Fibroblast of gingiva (primary cell): ENCODE results near the gene TPRG1L.

Experiments used
- DNase-seq: peaks from one replicate; pipeline ENCODE4 v3.0.0-alpha.2; 2011; ENCODE audit warnings: low read depth

Gene TPRG1L

DNA sequence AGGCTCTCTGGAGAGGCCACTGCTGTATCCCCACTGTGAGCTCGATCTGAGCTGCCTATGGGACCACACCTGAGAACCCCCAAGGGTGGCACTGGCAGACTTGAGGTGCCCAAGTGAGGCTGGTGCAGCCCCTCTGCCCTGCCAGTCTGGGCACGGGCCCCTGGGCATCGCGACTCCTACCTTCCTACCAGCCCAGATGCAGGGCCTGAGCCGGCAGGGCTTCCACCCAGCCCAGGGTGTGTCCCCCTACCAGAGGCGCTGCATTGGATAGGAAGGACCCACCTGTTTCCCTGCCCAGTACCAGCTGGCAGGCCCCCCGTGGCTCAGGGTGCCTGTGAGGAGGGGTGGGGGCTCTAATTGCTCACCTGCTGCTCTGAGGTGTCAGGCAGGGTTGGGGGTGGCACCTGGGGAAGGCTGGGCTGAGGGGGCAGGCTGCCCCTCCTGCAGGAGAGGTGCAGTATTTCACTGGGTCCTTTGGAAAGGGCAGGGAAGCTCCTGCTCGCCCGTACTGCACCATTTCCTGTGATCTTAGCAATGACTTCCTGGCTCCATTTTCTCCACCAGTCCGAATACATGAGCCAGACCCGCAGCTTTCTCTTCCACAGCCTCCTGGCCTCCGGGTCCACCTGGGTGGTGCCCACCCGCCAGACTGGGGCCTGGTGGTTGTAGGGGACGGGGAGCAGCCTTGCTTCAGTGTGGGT is 39.3 kb downstream of the TPRG1L start:
- DNase-seq = no peak

DNA sequence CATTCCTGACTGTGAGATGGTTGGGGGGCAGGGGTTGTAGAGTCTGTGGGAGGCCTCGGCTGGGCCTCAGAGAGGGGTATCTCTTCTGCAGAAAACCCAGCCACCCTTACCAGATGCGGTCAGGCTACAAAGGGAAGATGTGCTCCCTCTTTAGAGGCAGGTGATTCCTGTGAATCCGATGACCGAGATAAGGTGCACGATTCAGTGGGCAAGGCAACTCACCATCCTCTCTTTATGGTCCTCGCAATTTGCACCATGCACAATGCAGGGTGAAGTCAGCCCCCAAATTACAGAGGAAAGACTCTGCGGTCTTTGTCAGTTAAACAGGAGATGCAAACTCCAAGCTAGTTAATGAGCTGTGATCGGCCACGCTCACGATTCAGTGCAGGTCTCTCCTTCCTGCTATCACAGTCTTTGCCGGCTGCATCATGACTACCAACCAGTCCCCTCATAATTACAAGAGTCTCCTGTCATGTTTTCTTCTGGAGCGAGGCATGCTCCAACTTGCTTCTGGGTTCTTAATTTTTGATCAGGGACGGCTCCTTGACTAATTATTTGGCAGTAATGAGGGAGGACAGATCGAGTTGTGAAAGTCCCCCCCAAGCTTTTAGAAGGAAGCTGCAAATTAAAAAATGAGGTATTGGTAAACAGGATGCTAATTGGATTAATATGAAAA is 40.0 kb downstream of the TPRG1L start:
- no peak for DNase-seq

DNA sequence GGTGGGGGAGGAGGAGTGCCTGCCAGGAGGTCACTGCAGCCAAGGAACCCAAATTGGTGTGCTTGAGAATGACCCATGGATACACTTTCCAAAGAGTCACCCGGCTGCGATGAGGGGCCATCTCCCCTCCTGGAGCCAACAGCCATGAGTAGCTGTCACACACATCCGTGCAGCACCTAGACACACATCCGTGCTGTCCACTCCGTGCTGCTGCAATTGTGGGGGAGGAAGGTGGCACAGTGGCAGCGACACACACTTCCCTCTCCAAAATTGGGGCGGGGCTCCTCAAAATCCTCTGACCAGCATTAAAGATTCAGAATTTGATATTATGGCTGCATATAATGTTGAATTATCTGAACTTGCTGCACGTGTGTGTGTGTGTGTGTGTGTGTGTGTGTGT is 43.3 kb downstream of the TPRG1L start:
- no peak for DNase-seq

DNA sequence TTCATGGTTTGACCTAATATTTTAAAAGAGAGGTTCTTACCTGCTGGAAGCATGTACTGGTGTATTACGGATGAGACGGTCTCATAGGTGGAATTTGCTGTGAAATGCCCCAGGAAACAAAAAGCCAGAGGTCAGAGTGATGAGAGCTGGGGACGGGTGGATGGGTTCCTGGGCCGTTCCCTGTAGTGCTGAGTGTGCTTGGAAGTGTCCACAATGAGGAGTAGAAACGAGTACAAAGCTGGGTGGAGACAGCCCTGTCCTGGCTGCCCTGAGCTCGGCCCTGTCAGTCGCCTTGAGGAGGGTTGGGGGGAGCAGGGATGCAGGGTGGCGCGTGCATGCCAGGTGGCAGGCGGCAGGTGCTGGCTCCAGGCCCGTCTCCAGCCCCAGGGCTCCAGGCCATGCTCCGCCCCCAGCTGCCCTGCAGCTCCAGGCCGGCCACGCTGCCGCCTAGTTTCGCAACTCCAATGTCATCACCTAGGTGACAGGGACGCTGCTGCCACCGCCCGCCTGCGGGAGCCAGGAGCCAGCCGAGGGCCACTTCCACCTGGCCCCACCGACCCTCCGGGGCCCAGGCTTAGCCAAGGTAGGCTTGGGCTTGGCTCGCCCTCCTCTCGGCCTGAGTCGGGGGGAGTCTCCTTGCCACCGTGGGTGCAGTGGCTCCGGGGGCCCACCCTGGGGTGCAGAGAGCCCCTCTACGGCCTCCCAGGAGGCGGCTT is 43.9 kb downstream of the TPRG1L start:
- DNase-seq = no peak

DNA sequence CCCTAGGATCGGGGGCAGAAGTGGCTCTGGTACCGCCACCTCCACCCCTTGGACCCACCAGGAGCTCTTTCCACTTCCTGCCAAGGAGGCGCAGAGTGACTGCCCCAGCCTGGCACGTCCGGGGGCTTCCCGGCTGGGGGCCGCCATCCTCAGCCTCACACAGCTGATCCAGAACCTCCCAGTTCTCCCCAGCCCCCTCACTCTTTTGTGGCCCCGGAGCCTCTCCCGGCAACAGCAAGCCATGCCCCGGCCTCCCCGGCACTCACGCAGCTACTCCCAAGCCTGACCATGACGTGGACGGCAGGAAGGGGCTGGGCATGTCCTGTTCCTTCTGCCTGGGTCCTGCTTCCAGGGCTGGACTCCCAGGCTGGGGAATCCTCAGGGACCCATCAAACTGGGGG is 44.6 kb downstream of the TPRG1L start:
- DNase-seq = no peak

DNA sequence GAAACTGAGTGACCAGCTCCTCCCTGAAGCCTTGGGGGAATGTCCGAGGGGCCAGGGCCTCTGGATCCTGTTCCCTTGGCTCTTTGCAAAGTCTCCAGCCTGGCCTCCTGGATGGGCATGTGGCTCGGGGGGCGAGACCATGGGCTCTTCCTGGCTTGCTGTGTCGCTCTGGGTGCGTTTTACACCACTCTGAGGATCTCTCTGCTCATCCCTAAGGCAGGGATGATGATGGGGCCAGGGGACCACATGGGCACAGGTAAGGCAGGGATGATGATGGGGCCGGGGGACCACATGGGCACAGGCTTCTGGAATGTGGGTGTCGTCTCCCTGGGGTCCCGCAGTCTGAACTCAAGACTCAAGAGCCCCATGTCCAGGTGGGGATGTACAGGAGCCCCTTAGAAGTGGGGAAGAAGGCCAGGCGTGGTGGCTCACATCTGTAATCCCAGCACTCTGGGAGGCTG is 45.2 kb downstream of the TPRG1L start:
- no peak for DNase-seq

DNA sequence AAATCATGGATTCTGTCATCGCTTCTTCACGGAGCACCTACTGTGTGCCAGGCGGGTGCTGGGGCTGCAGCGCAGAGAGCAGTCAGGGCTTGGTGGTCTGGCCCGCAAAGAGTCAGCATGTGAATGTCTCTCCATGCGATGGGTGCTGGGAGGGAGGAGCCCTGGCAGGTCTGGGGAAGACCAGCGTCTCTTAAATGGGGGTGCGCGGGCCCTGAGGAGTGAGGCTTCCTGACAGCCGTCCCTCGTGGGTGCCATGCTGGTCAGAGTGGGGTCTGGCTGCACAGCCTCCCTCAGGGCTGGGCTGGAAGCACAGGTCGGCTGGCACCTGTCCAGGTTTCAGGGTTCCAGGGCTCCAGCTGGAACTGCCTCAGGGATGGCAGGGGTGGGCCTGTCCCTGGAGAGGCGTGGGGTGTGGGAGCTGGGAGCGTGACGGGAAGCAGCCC is 46.0 kb downstream of the TPRG1L start:
- no peak for DNase-seq

DNA sequence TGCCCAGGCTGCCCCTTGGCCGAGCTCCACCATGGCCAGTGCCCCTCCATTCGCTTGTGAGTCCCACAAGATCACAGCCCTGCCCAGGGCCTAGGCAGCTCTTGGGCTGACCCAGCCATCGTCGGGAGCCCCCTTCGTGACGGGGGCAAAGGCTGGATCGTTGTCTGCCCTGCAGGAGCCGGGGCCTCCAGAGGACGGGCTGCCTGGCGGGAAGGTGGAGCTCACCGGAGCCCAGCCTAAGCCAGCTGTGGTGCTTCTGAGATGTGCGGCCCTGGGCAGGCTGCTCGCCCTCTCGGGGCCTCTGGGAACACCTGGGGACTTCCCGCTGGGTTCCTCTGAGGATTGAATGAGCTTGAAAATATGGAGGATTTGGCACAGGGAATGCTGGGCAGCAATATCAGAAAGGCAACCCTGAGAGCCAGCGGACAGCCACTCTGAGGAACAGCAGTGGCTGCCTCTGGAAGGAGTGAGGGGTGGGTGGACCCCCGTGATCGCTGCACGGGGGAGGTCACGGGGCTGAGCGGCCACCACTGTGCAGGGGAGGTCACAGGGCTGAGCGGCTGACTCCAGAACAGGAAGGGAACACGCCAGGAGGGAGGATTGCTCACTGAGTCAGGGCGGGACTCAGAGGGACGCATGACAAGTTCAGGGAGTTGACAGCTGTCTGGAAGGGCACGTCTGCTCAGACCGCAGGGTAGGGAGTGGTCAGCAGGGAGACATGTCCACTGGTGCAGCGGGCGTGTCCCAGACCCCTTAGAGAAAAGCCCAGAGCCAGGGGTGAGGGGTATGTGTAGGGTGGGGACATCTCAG is 46.8 kb downstream of the TPRG1L start:
- DNase-seq = no peak

DNA sequence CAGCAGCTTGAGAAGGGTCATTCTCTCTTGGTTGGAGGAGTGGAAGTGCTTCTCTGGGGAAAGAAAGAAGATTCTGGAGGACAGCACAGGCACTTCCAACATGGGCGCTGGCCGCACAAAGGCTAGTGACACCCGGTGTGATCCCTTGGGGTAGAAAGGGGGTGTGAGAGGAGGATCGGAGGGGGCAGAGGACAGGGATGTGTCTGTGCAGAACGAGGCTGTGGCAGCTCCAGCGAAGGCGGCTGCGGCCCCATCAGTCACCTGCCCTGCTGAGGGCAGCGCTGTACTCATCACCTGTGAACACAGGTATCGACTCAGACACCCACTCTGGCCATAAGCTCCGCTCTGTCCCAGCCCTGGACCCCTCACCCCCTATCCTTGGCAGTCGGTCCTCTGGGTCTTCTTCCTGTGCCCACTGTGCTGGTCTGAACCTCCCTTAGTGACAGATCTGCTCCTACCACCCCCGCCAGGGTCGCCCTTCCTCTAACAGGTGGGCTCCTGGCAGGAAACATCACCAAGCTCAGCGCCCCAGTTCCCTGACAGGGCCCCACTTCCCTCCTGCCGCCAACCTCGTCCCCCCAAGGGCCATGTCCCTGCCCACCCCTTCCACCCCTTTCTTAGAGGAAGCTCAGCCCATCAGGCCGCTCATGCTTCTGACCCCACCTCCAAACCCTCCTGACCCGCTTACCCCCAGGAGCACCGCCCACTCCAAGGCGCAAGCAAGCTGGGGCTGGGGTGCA is 47.6 kb downstream of the TPRG1L start:
- DNase-seq = no peak

DNA sequence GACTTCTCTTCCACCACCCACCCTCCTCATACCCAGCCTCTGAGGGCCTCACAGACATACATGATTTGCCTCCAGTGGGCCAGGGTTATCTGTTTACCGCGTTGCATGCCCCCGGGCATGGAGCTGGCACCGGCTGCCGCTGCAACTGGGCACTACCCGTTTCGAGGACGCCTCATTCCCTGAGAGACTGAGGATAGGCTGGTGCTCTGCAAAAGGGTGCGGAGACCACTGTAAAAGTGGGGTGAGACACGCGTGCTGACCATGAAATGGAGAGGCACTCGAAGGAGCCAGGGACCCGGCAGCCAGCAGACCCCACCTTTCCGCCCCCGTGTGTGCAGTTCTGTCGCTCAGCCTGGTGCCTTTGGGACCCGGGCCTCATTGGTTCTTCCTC is 48.2 kb downstream of the TPRG1L start:
- DNase-seq = no peak

DNA sequence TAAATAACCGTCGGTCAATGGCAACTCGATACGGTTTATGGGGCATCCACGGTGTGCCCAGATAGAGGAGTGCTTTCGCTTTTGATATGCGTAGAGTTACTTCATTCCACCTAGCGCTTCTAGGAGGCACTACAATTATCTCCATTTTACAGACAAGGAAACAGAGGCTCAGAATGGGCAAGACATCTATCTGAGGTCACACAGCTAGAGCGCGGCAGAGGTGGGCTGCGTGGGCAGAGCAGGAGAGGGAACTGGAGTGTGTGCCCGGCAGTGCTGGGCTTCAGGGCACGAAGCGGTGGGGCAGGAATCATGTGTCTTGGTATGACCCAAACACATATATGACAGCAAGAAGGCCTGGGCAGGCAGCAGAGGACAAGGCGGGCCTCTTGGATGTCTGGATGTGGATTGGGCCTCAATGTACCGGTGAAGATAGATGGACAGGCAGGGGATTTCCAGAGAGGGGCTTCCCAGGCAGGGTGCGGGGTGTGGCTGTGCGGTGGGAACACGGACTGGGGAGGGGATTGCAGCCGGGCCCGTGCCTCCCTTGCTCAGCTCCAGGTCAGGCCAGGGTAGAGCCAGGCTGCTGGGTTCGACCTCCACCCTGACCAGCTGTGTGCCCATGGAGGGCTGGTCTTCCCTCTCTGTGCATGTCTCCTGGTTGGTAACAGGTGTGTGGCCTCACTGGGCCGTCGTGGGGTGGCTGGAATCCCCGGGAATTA is 48.7 kb downstream of the TPRG1L start:
- DNase-seq = no peak

DNA sequence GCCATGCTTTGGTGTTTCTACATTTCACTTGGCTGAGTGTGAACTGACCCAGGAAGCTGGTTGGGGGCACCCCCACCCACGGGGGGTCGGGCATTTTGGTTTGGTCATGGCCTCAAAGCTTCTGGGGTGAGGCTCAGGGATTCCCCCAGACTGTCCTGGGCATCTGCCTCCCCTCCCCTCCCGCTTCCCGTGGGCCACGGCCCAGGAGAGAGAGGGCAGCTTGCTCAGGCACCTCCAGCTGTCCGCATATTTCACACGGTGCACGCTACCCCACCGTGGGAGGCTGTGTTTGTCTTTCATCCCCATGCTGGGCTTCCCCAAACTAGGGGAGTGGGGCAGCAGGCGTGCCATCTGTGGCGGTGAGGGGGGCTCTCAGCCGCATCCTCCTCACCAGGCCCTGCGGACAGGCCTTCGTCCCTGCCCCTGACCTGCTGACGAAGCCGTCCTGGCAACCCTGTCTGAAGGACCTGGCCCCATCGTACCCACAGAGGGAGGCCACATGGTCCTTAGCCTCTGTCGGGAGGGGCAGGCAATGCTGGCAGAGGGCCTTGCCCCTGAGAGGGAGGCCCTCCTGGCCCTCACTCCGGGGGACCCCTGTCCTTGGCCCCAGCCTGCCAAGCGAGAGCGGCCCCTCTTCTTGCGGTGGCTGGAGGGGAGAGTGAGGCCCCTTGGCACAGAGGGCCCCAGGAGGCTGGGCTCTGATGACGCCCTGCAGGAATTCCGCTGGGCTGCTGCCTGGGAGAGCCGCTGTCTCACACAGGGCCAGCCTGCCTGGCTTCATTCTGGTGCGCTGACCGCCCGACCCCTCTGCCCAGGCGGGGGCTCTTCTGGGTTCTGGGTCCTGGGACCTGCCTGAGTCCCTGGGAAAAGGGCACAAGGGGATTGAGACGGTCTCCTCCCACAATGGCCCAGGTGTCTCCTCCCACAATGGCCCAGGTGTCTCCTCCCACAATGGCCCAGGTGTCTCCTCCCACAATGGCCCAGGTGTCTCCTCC is 49.6 kb downstream of the TPRG1L start:
- no peak for DNase-seq

DNA sequence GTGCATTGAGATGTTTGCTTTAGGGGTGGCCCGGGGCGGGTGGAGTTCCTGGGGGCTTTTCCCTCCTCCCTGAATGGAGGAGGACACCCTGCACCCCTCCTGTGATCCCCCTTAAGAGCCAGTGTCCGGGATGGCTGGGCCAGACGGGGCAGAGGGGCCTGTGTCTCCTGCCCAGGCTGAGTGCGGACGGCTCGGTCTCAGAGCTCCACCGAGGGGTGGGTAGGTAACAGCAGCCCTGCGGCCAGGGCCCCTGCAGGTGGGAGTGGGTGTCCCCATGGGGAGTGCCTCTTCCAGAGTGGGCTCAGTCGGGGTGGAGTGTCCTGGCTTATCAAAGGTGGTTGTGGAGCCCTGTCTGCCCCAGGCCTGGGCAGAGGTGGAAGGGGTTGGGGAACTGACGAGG is 50.6 kb downstream of the TPRG1L start:
- DNase-seq = no peak

DNA sequence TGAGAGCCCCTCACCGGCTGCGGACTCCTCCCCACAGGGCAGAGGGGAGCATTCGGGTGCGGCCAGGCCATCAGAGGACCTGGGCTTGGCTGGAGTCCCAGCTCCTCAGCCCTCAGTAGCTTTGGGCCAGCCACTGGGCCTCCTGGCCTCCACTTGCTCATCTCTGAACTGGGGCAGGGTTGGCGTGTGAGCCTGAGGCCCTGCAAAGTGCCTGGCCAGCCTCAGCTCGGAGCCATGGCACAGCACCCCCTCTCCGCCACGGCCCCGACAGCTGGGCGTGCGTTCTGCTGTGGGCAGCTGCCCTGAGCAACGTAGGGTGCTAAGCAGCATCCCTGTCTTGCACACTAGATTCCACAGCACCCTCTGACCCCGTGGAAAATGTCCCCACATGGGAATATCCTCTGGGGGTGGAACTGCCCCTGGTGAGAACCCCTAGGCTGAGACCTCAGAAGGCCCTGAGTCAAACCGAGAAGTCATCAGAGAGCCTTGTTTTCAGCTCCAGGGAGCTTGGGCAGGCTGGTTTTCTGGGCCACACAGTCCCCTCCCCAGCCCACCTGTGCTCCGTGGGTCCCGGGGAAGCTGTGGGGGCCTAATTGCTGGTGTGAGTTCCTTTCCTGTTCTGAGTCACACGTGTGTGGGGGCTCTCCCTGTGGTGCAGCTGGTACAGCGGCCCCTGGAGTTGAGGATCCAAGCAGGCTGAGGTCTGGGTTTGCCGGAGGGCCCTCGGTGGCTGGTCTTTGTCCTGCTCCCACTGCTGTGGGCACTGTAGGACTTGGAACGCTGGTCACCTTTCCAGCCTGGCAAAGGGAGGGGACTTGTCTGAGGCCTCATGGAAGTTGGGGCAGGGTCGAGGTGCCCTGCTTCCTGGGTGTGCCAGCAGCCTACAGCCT is 52.0 kb downstream of the TPRG1L start:
- no peak for DNase-seq

DNA sequence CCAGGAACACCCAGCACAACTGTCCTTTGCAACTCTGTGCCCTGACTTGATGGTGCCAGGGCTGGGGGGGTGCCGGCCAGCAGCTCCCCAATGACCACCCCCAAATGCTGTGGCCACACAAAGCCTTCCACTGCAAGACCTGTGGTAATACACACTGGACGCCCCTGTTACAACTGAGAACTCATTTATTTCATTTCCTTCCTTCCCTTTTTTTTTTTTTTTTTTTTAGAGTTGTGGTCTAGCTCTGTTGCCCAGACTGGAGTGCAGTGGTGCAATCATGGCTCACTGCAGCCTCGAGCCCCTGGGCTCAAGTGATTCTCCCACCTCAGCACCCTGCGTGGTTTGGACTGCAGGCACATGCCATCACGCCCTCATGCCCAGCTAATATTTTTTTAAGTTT is 52.7 kb downstream of the TPRG1L start:
- no peak for DNase-seq

DNA sequence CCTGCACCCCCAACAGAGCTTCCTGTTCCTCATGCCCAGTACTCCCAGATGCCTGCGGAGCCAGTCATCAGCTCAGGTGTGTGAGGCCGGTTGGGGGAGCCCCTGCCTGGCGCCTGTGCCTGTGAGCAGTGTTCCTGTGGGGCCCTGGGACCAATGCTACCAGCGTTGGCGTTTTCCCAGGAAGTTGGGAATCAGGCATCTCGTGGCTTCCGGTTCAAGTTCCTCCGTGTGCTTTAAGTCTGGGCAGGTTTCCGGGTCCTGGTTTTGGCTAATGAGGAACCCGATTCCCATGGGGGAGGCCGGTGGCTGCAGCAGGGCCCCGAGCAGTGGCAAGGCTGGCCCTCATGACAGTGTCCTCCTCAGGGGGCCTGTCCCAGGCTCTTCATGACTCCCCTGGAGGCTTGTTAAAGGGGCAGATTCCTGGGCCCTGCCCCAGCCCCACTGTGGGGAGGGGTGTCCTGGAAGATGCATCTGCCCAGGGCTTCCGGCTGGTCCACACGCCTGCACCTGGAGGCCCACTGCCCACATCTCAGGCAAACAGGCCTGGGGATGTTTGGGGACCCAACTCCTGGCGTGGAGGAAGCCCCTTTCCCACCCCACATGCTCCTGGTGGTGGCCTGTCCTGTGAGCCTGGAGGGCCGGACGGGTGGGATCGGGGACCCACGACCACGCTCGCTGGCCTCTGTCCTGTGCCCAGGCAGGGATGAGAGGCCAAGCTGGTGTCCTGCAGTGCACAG is 53.7 kb downstream of the TPRG1L start:
- DNase-seq = no peak

DNA sequence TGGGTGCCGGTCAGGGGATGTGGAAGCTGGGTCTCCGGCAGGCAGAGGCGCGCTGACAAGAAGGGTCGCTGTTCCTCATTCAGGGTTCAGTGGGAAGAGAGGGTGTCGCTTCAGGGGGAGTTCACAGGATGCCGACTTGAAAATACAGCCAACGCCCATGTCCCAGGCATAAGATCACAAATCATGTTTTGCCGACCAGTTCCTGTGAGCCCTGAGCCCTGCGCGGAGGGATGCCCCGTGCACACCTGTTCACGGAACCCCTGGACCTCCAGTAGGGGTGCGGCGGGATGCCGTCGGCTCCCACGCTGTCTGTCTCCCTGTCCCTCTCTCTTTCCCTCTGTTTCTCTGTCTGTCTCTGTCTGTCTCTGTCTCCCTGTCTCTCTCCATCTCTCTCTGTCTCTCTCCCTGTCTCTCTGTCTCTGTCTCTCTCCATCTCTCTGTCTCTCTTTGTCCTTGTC is 54.3 kb downstream of the TPRG1L start:
- DNase-seq = no peak
